H1 (cell line): ENCODE measurements around the gene NUP210.

Experiments
- ASH2L ChIP-seq: fragments of 200-600, 300-600 bp; sonication (generic); IDR thresholded peaks from one replicate; pipeline ENCODE4 v1.7.1; 2017; ENCODE audit warnings: low read length
- ATF3 ChIP-seq: IDR thresholded peaks from 2 replicates; pipeline ENCODE4 v1.6.1; 2011; ENCODE audit warnings: low read depth, mild to moderate bottlenecking, low read length; ENCODE audit not compliant: insufficient read depth
- BACH1 ChIP-seq: IDR thresholded peaks from 2 replicates; pipeline ENCODE4 v1.6.1; 2012; ENCODE audit warnings: low read length, improper control_type of control experiment
- BCL11A ChIP-seq, 2 experiments: IDR thresholded peaks; one replicate each; pipeline ENCODE4 v1.6.1; 2011; ENCODE audit warnings: low read depth in 2 of 2, low read length in 2 of 2, mild to moderate bottlenecking in 2 of 2
- CBX8 ChIP-seq: fragments of 300-800, 300-1000 bp; sonication (generic); IDR thresholded peaks from 2 replicates; pipeline ENCODE4 v1.7.1; 2016; ENCODE audit warnings: low read depth, low read length, borderline replicate concordance
- CTCF ChIP-seq, 3 experiments: IDR thresholded peaks; 1 replicate in 2 of 3; 2 replicates in 1 of 3; pipeline versions ENCODE4 v1.5.1 to v1.6.1; 2011; ENCODE audit warnings: low read length in 3 of 3, mild to moderate bottlenecking in 3 of 3, inconsistent platforms in 2 of 3, low read depth in 1 of 3, moderate library complexity in 1 of 3; ENCODE audit not compliant: insufficient read depth in 1 of 3; ENCODE audit errors: control extremely low read depth in 1 of 3
- EGR1 ChIP-seq: IDR thresholded peaks from 2 replicates; pipeline ENCODE4 v1.6.1; 2011; ENCODE audit warnings: low read depth, low read length, borderline replicate concordance
- EZH2 ChIP-seq: fragments of 200-600 bp; sonication (generic); IDR thresholded peaks from 2 replicates; pipeline ENCODE4 v1.7.1; 2012; ENCODE audit warnings: low read depth, mild to moderate bottlenecking, moderate library complexity, low read length, inconsistent platforms; ENCODE audit not compliant: severe bottlenecking
- POLR2A ChIP-seq, 2 experiments: IDR thresholded peaks; 1 replicate in 1 of 2; 2 replicates in 1 of 2; pipeline ENCODE4 v1.6.1; 2011; ENCODE audit warnings: low read depth in 2 of 2, low read length in 2 of 2, mild to moderate bottlenecking in 2 of 2; ENCODE audit errors: control extremely low read depth in 1 of 2
- POLR2AphosphoS5 ChIP-seq: IDR thresholded peaks from 2 replicates; pipeline ENCODE4 v1.6.1; 2011; ENCODE audit warnings: low read depth, low read length
- RAD21 ChIP-seq, 2 experiments: IDR thresholded peaks in 1 of 2; conservative IDR thresholded peaks in 1 of 2; 2 replicates each; pipeline ENCODE4 v1.6.1; 2011; ENCODE audit warnings: low read depth in 2 of 2, low read length in 2 of 2, improper control_type of control experiment in 1 of 2, inconsistent platforms in 1 of 2, mild to moderate bottlenecking in 1 of 2, moderate library complexity in 1 of 2
- RNF2 ChIP-seq: fragments of 200-900, 300-1000 bp; sonication (generic); IDR thresholded peaks from 2 replicates; pipeline ENCODE4 v1.7.1; 2016; ENCODE audit warnings: borderline replicate concordance, low read depth, mild to moderate bottlenecking, antibody characterized with exemption, low read length; ENCODE audit not compliant: poor library complexity, severe bottlenecking; ENCODE audit errors: missing control alignments

- TF ChIP-seq POLR2AphosphoS5 (no peak), BCL11A (IDR thresholded peaks at IDR 0.05; ENCODE audit: low read depth in 2 of 2, low read length in 2 of 2) (no peak), CTCF (IDR thresholded peaks at IDR 0.05; ENCODE audit: control extremely low read depth in 1 of 3, insufficient read depth in 1 of 3, low read depth in 1 of 3, low read length in 3 of 3) (no peak), BACH1 (no peak), CBX8 (no peak), ATF3 (no peak), EZH2 (no peak), RAD21 (IDR thresholded peaks at IDR 0.05 in 1 of 2, conservative IDR thresholded peaks at IDR 0.05 in 1 of 2; ENCODE audit: low read depth in 2 of 2, low read length in 2 of 2) (no peak), ASH2L (no peak), EGR1 (no peak), RNF2 (no peak), POLR2A (IDR thresholded peaks at IDR 0.05; ENCODE audit: control extremely low read depth in 1 of 2, low read depth in 2 of 2, low read length in 2 of 2) (no peak)
Measured at GRCh38 chr3:13420831-13421765, 976 bp upstream of the NUP210 start.
